ELR (cell line): ENCODE data around the gene ADAMTS14.
"Not testable (repeated sequence)": the region's sequence is repeated elsewhere in the genome, so short reads cannot be mapped to it uniquely, and the experiment has no call there.

Source experiments
- DNase-seq: peaks from one replicate; pipeline ENCODE4 v3.0.0-alpha.2; 2015; ENCODE audit warnings: low read depth

ADAMTS14 gene

GRCh38 chr10:70658582-70659136 is 13.6 kb upstream of the ADAMTS14 start:
- no peak for DNase-seq

GRCh38 chr10:70659306-70659705 is 13.0 kb upstream of the ADAMTS14 start:
- no peak for DNase-seq

- no peak for DNase-seq
Measured at GRCh38 chr10:70660722-70661121, 11.6 kb upstream of the ADAMTS14 start.

- no peak for DNase-seq
Measured at GRCh38 chr10:70661623-70662361, 10.5 kb upstream of the ADAMTS14 start.

- no peak for DNase-seq
Measured at GRCh38 chr10:70662362-70663220, 9.7 kb upstream of the ADAMTS14 start.

- DNase-seq = peak; percentile 49
Measured at GRCh38 chr10:70663458-70664409, 8.6 kb upstream of the ADAMTS14 start.

GRCh38 chr10:70664702-70665195 is 7.6 kb upstream of the ADAMTS14 start:
- DNase-seq = peak; percentile 97

- DNase-seq = no peak
Measured at GRCh38 chr10:70666960-70667798, 5.1 kb upstream of the ADAMTS14 start.

- not testable (repeated sequence) for DNase-seq
Measured at GRCh38 chr10:70667818-70668217, 4.5 kb upstream of the ADAMTS14 start.

GRCh38 chr10:70668454-70668970 is 3.8 kb upstream of the ADAMTS14 start:
- DNase-seq = peak; percentile 57

- DNase-seq = no peak
Measured at GRCh38 chr10:70669015-70669414, 3.3 kb upstream of the ADAMTS14 start.

GRCh38 chr10:70669732-70670317 is 2.5 kb upstream of the ADAMTS14 start:
- DNase-seq = no peak

GRCh38 chr10:70671619-70672164 is 614 bp upstream of the ADAMTS14 start:
- no peak for DNase-seq

- peak; percentile 89 for DNase-seq
Measured at GRCh38 chr10:70673043-70673928, 980 bp downstream of the ADAMTS14 start.

- no peak for DNase-seq
Measured at GRCh38 chr10:70673929-70674559, 1.7 kb downstream of the ADAMTS14 start.

GRCh38 chr10:70674560-70675495 is 2.5 kb downstream of the ADAMTS14 start:
- DNase-seq = no peak
